K562 (cell line): ENCODE measurements around the gene PCDHGC4. TPM values are rescaled to one million over a fixed set of nuclear protein-coding genes. Genes with fewer than 3 reads are reported as not detected.
A peak's percentile ranks its signal among the peaks of the same experiment; 100 is the strongest.

Experiments used
- BACH1 ChIP-seq: fragments of 200-800 bp; sonication (Bioruptor generic); IDR thresholded peaks from 2 replicates; pipeline ENCODE4 v1.6.1; 2016; ENCODE audit warnings: missing genetic modification characterization, missing compliant biosample characterization
- BCOR ChIP-seq: fragments of 450-650 bp; IDR thresholded peaks from 2 replicates; pipeline ENCODE4 v1.6.1; 2016
- FOXP4 ChIP-seq: sonication (generic); formaldehyde crosslinking; IDR thresholded peaks from 2 replicates; pipeline ENCODE4 v1.8.0; 2022; ENCODE audit warnings: mild to moderate bottlenecking, missing genetic modification reagents, borderline replicate concordance
- GTF2F1 ChIP-seq: IDR thresholded peaks from 2 replicates; pipeline ENCODE4 v1.6.1; 2011; ENCODE audit warnings: low read depth, low read length, improper control_type of control experiment
- HDAC2 ChIP-seq: fragments of 450-650 bp; IDR thresholded peaks from 2 replicates; pipeline ENCODE4 v1.6.1; 2016; ENCODE audit warnings: mild to moderate bottlenecking
- KAT8 ChIP-seq: fragments of 450-650 bp; IDR thresholded peaks from 2 replicates; pipeline ENCODE4 v1.6.1; 2016; ENCODE audit warnings: low read depth, mild to moderate bottlenecking
- KDM1A ChIP-seq, 2 experiments: fragments of 450-650 bp; IDR thresholded peaks; 2 replicates each; pipeline ENCODE4 v1.6.1; 2016; ENCODE audit warnings: mild to moderate bottlenecking in 2 of 2
- NEUROD1 ChIP-seq: fragments of 150-350 bp; IDR thresholded peaks from 2 replicates; pipeline ENCODE4 v1.6.1; 2014; ENCODE audit warnings: borderline replicate concordance, low read length, low read depth; ENCODE audit not compliant: partially characterized antibody
- PPARD ChIP-seq: fragments of 250-450 bp; sonication (Bioruptor Pico); IDR thresholded peaks from 2 replicates; pipeline ENCODE4 v1.8.0; 2022; ENCODE audit warnings: inconsistent platforms, mild to moderate bottlenecking, moderate library complexity
- SOX6 ChIP-seq: fragments of 450-650 bp; IDR thresholded peaks from 2 replicates; pipeline ENCODE4 v1.6.1; 2014; ENCODE audit warnings: mild to moderate bottlenecking
- SRSF9 ChIP-seq: fragments of 200-400 bp; formaldehyde crosslinking; IDR thresholded peaks from 2 replicates; pipeline ENCODE4 v1.6.1; 2017; ENCODE audit warnings: low read depth, low read length, borderline replicate concordance
- YBX1 ChIP-seq: fragments of 450-650 bp; IDR thresholded peaks from 2 replicates; pipeline ENCODE4 v1.7.1; 2016; ENCODE audit warnings: mild to moderate bottlenecking
- ZBED1 ChIP-seq: IDR thresholded peaks from 2 replicates; pipeline ENCODE4 v1.6.1; 2014
- ZBTB49 ChIP-seq: sonication (generic); formaldehyde crosslinking; IDR thresholded peaks from 2 replicates; pipeline ENCODE4 v1.8.0; 2022; ENCODE audit warnings: missing genetic modification reagents, mild to moderate bottlenecking, borderline replicate concordance
- ZNF354B ChIP-seq: fragments of 250-450 bp; sonication (Bioruptor Pico); IDR thresholded peaks from 2 replicates; pipeline ENCODE4 v1.4.0; 2020
- ZNF407 ChIP-seq: fragments of 450-650 bp; IDR thresholded peaks from 2 replicates; pipeline ENCODE4 v1.6.1; 2016; ENCODE audit warnings: low read depth
- ZNF696 ChIP-seq: fragments of 250-450 bp; sonication (Bioruptor Pico); conservative IDR thresholded peaks from 2 replicates; pipeline ENCODE4 v1.4.0; 2020; ENCODE audit warnings: mild to moderate bottlenecking, moderate library complexity
- ZNF75A ChIP-seq: fragments of 450-650 bp; formaldehyde crosslinking; IDR thresholded peaks from 2 replicates; pipeline ENCODE4 v1.4.0; 2020; ENCODE audit warnings: mild to moderate bottlenecking
- ZSCAN32 ChIP-seq: fragments of 450-650 bp; formaldehyde crosslinking; IDR thresholded peaks from 2 replicates; pipeline ENCODE4 v1.4.0; 2020; ENCODE audit warnings: mild to moderate bottlenecking, moderate library complexity
- polyA plus RNA-seq, 8 experiments: library from polyadenylated mRNA; depleted of rRNA in 4 of 8; stranded (reverse) in 5 of 8; unstranded in 3 of 8; fragments of >200 nt; fragmentation: Nextera tagmentation in 2 of 8; fragmentation: Illumina TruSeq in 1 of 8; extraction: Ambion mirVana in 2 of 8; extraction: Trizol in 1 of 8; gene quantifications; 2 replicates each; pipeline versions ENCODE4 v1.2.1 to v1.2.3, GENCODE V29; 2011 to 2014; ENCODE audit warnings: inconsistent platforms in 1 of 8, missing spikeins in 1 of 8
- total RNA-seq, 7 experiments: library from RNA; depleted of rRNA in 6 of 7; stranded (reverse); fragments of >200 nt in 6 of 7; fragmentation: Illumina TruSeq in 2 of 7; extraction: Trizol in 2 of 7; gene quantifications; 2 replicates each; pipeline versions ENCODE4 v1.2.1 to v1.2.3, GENCODE V29; 2011 to 2021; ENCODE audit warnings: low replicate concordance in 1 of 7

Gene PCDHGC4
- total and polyA plus RNA-seq, 9 of the 15 experiments (the other 6 are each of a cell fraction or from before 2014, with no cell fraction given): 0.05 TPM; not detected in 8

GRCh38 chr5:141521244-141521781 lies 36.5 kb downstream of the PCDHGC4 start (continued):
- TF ChIP-seq ZBTB49: no peak
- no peak for TF ChIP-seq ZSCAN32
- TF ChIP-seq KDM1A (IDR thresholded peaks at IDR 0.05): no peak
- peak; percentile 96 for TF ChIP-seq SOX6
- no peak for TF ChIP-seq BACH1 (tag)
- TF ChIP-seq ZNF75A (CRISPR knock-in tag): 0 out of 2 replicates have a peak, but pooled peaks have one; percentile 50
- TF ChIP-seq PPARD: no peak
- TF ChIP-seq HDAC2: no peak
- TF ChIP-seq ZNF407: no peak
- no peak for TF ChIP-seq SRSF9
- no peak for TF ChIP-seq YBX1
- no peak for TF ChIP-seq KAT8
- no peak for TF ChIP-seq ZNF696 (CRISPR knock-in tag)
- no peak for TF ChIP-seq ZNF354B
- no peak for TF ChIP-seq NEUROD1
- no peak for TF ChIP-seq FOXP4 (CRISPR knock-in tag)
- TF ChIP-seq BCOR: no peak
- no peak for TF ChIP-seq GTF2F1
- TF ChIP-seq ZBED1: no peak
